A549 (cell line): ENCODE results near the gene TPH1. TPM values are rescaled to one million over a fixed set of nuclear protein-coding genes. Genes with fewer than 3 reads are reported as not detected.
"Not testable (repeated sequence)": the region's sequence is repeated elsewhere in the genome, so short reads cannot be mapped to it uniquely, and the experiment has no call there.

Source experiments
- ATAC-seq, 2 experiments: fragments of 200-7000 bp in 1 of 2; fragments of >200 bp in 1 of 2; cut with Nextera tagmentation in 1 of 2; cut with Tn5 transposase in 1 of 2; 3 replicates each; pipeline versions ENCODE4 v1.8.0 to v1.9.1; 2018 to 2020; ENCODE audit warnings: mild to moderate bottlenecking in 1 of 2, moderate library complexity in 1 of 2
- CTCF ChIA-PET: fragments of 300-600 bp; sonication (Branson Sonifier 250); formaldehyde crosslinking; extraction: SDS; loops from one replicate; lab custom pipeline; 2021; ENCODE audit warnings: antibody characterized with exemption, inconsistent platforms; lab: Yijun Ruan, JAX
- POLR2A ChIA-PET: fragments of 350-600 bp; formaldehyde crosslinking; extraction: SDS; loops from one replicate; lab custom pipeline; 2021; ENCODE audit warnings: antibody characterized with exemption, inconsistent platforms; lab: Yijun Ruan, JAX
- DNase-seq, 2 experiments: peaks; one replicate each; pipeline versions ENCODE4 v3.0.0 to v3.0.0-alpha.2; 2011 to 2016; ENCODE audit warnings: low read depth in 1 of 2, low spot score in 1 of 2
- FAIRE-seq: peaks from 2 replicates; lab custom pipeline; 2011; peaks lifted over from hg19 to GRCh38; lab: Jason Lieb, UNC
- H3K27ac ChIP-seq, 2 experiments: fragments of >200 bp; sonication (Bioruptor Twin); formaldehyde crosslinking; 3 replicates each; pipeline ENCODE4 v1.5.1; 2016 to 2017
- H3K4me1 ChIP-seq: fragments of >200 bp; sonication (Bioruptor Twin); formaldehyde crosslinking; 3 replicates; pipeline ENCODE4 v1.6.1; 2016
- H3K4me2 ChIP-seq: fragments of >200 bp; sonication (Bioruptor Twin); formaldehyde crosslinking; 3 replicates; pipeline ENCODE4 v1.6.1; 2016
- H3K4me3 ChIP-seq: fragments of >200 bp; sonication (Bioruptor Twin); formaldehyde crosslinking; 3 replicates; pipeline ENCODE4 v1.5.1; 2016
- H3K9me3 ChIP-seq: fragments of >200 bp; sonication (Bioruptor Twin); formaldehyde crosslinking; 3 replicates; pipeline ENCODE4 v1.6.1; 2016
- CEBPB ChIP-seq, 2 experiments: fragments of >200 bp in 1 of 2; sonication (Bioruptor Twin) in 1 of 2; formaldehyde crosslinking in 1 of 2; IDR thresholded peaks; 2 replicates each; pipeline ENCODE4 v1.6.1; 2012 to 2016
- HOXB5 ChIP-seq: fragments of 250-450 bp; sonication (Bioruptor Pico); IDR thresholded peaks from 2 replicates; pipeline ENCODE4 v1.5.0; 2020; ENCODE audit warnings: mild to moderate bottlenecking, moderate library complexity
- RFX5 ChIP-seq: fragments of 450-650 bp; IDR thresholded peaks from 2 replicates; pipeline ENCODE4 v1.7.1; 2014; ENCODE audit warnings: antibody characterized with exemption, mild to moderate bottlenecking, moderate library complexity
- WGBS: methylation state at CpG from one replicate; pipeline ENCODE4 v1.1.6; 2017; ENCODE audit errors: missing lambda C conversion rate; 5-methylcytosine and 5-hydroxymethylcytosine counted together
- polyA plus RNA-seq, 4 experiments: library from polyadenylated mRNA; depleted of rRNA in 3 of 4; stranded (reverse); fragments of >200 nt; fragmentation: RNase III in 1 of 4; extraction: RNeasy Plus Mini Kit Qiagen cat#74134 plus additional on column Dnase treatment in 1 of 4; gene quantifications; 2 replicates in 3 of 4; 3 replicates in 1 of 4; pipeline ENCODE4 v1.2.3, GENCODE V29; 2011 to 2017
- TF ChIP-seq, protein P1 (sequence below): fragments of 200-600 bp; sonication (generic); IDR thresholded peaks from 2 replicates; pipeline ENCODE4 v1.6.1; 2016; ENCODE audit warnings: antibody characterized with exemption, mild to moderate bottlenecking, moderate library complexity

Gene TPH1
- polyA plus RNA-seq, 2 of the 4 experiments (the other 2 are of a cell fraction): 0.09 to 0.34 TPM

DNA sequence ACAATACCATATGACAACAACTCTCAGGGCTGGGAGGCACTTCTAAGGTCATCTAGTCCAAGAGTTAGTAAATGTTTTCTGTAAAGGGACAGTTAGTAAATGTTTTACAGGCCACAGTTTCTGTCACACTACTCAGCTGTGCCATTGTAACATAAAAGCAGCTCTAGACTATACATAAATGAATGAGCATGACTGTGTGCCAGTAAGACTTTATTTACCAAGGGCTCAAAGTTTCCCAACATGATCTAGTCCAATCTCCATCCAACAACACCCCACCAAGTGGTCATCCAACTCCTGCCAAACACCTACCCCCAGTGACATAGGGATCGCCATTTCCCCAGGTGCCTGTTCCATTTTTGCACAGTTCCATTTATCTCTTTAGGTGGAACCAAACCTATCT, 45.3 kb downstream of the TPH1 start:
- 90% methylated on average over 1 of the region's 1 CpG for WGBS
- POLR2A ChIA-PET: no interaction called here
- no peak for FAIRE-seq

DNA sequence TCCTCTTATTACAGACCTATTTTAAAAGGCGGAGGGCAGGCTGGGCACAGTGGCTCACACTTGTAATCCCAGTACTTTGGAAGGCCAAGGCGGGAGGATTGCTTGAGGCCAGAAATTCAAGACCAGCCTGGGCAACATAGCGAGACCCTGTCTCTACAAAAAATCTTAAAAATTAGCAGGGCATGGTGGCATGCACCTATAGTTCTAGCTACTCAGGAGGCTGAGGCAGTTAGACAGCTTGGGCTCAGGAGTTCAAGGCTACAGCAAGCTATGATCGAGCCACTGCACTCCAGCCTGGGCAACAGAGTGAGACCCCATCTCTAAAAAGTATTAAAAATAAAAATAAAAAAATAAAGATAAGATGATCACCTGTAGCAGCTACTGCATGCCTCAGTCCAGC, 45.9 kb downstream of the TPH1 start:
- POLR2A ChIA-PET, ATAC-seq, FAIRE-seq, H3K4me3 ChIP-seq, DNase-seq, H3K9me3 ChIP-seq, H3K4me1 ChIP-seq, H3K4me2 ChIP-seq, H3K27ac ChIP-seq: not testable (repeated sequence)
- CTCF ChIA-PET: interaction anchor here (1.0 to 2.1 kb wide), 5 partner anchors 9 to 269 kb away, joined by 3 to 8 read pairs (median 4); no protein-coding TSS in a partner anchor
- WGBS: 90% methylated on average over 4 of the region's 4 CpGs

More for the DNA sequence above, 45.3 kb downstream of the TPH1 start:
- no peak for ATAC-seq
- Histone ChIP-seq H3K4me2 (no peak overlapping the region), H3K27ac (no peak overlapping the region), H3K4me1 (no peaks in the 10 kb centered on the region), H3K9me3 (no peaks in the 10 kb centered on the region), H3K4me3 (no peak overlapping the region)
- no peak for TF ChIP-seq HOXB5 (CRISPR knock-in tag)
- TF ChIP-seq, protein P1, sequence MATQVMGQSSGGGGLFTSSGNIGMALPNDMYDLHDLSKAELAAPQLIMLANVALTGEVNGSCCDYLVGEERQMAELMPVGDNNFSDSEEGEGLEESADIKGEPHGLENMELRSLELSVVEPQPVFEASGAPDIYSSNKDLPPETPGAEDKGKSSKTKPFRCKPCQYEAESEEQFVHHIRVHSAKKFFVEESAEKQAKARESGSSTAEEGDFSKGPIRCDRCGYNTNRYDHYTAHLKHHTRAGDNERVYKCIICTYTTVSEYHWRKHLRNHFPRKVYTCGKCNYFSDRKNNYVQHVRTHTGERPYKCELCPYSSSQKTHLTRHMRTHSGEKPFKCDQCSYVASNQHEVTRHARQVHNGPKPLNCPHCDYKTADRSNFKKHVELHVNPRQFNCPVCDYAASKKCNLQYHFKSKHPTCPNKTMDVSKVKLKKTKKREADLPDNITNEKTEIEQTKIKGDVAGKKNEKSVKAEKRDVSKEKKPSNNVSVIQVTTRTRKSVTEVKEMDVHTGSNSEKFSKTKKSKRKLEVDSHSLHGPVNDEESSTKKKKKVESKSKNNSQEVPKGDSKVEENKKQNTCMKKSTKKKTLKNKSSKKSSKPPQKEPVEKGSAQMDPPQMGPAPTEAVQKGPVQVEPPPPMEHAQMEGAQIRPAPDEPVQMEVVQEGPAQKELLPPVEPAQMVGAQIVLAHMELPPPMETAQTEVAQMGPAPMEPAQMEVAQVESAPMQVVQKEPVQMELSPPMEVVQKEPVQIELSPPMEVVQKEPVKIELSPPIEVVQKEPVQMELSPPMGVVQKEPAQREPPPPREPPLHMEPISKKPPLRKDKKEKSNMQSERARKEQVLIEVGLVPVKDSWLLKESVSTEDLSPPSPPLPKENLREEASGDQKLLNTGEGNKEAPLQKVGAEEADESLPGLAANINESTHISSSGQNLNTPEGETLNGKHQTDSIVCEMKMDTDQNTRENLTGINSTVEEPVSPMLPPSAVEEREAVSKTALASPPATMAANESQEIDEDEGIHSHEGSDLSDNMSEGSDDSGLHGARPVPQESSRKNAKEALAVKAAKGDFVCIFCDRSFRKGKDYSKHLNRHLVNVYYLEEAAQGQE: no peak
- TF ChIP-seq CEBPB (IDR thresholded peaks at IDR 0.05): no peak
- TF ChIP-seq RFX5: no peak
- DNase-seq: no peak
- CTCF ChIA-PET: interaction anchor here (1.0 to 2.6 kb wide), 5 partner anchors 9 to 270 kb away, joined by 3 to 8 read pairs (median 5); no protein-coding TSS in a partner anchor

Other genes starting within 250 kb of the TPH1 start
- gene SERGEF, start 33.2 kb downstream of the TPH1 start, polyA plus RNA-seq (2011; rRNA removed): 24.1 and 25.6 TPM in 2 replicates
- gene SERGEF, start 33.2 kb downstream of the TPH1 start, polyA plus RNA-seq (2017; fragmentation: RNase III; extraction: RNeasy Plus Mini Kit Qiagen cat#74134 plus additional on column Dnase treatment): 17.2 to 20.7 TPM (median 20.1 TPM) in 3 replicates
- 40.9 and 46.5 TPM in 2 replicates for gene SAAL1, start 59.8 kb upstream of the TPH1 start, polyA plus RNA-seq (2011; rRNA removed)
- gene SAAL1, start 59.8 kb upstream of the TPH1 start, polyA plus RNA-seq (2017; fragmentation: RNase III; extraction: RNeasy Plus Mini Kit Qiagen cat#74134 plus additional on column Dnase treatment): 56.0 to 60.0 TPM (median 56.3 TPM) in 3 replicates
- 0.08 TPM in 1 of 2 replicates, not detected in the other for gene MRGPRX3, start 86.3 kb upstream of the TPH1 start, polyA plus RNA-seq (2011; rRNA removed)
- gene MRGPRX3, start 86.3 kb upstream of the TPH1 start, polyA plus RNA-seq (2017; fragmentation: RNase III; extraction: RNeasy Plus Mini Kit Qiagen cat#74134 plus additional on column Dnase treatment): not detected in 3 replicates
- gene MRGPRX4, start 126.6 kb upstream of the TPH1 start, polyA plus RNA-seq (2011; rRNA removed): not detected in 2 replicates
- not detected in 3 replicates for gene MRGPRX4, start 126.6 kb upstream of the TPH1 start, polyA plus RNA-seq (2017; fragmentation: RNase III; extraction: RNeasy Plus Mini Kit Qiagen cat#74134 plus additional on column Dnase treatment)
- not detected in 2 replicates for gene SAA4, start 190.5 kb upstream of the TPH1 start, polyA plus RNA-seq (2011; rRNA removed)
- gene SAA4, start 190.5 kb upstream of the TPH1 start, polyA plus RNA-seq (2017; fragmentation: RNase III; extraction: RNeasy Plus Mini Kit Qiagen cat#74134 plus additional on column Dnase treatment): not detected in 3 replicates
- gene SAA2, start 202.4 kb upstream of the TPH1 start, polyA plus RNA-seq (2011; rRNA removed): 0.09 and 0.13 TPM in 2 replicates
- gene SAA2, start 202.4 kb upstream of the TPH1 start, polyA plus RNA-seq (2017; fragmentation: RNase III; extraction: RNeasy Plus Mini Kit Qiagen cat#74134 plus additional on column Dnase treatment): not detected in 3 replicates
- gene SAA1, start 220.0 kb upstream of the TPH1 start, polyA plus RNA-seq (2011; rRNA removed): 0.29 TPM in 1 of 2 replicates, not detected in the other
- 0.37 to 0.64 TPM (median 0.44 TPM) in 3 replicates for gene SAA1, start 220.0 kb upstream of the TPH1 start, polyA plus RNA-seq (2017; fragmentation: RNase III; extraction: RNeasy Plus Mini Kit Qiagen cat#74134 plus additional on column Dnase treatment)